Transverse colon (tissue), 4 donors: ENCODE data around the gene PPARGC1A. TPM values are rescaled to one million over a fixed set of nuclear protein-coding genes. Genes with fewer than 3 reads are reported as not detected.

Experiments used
- DNase-seq: peaks from one replicate; pipeline ENCODE4 v3.0.0-alpha.2; 2019
- H3K27ac ChIP-seq, 4 donors: fragments of 200-600 bp; sonication (generic); 2 replicates each; pipeline ENCODE4 v1.5.1; 2016 to 2018; ENCODE audit warnings: inconsistent platforms in 4 of 4
- H3K27me3 ChIP-seq: fragments of 200-600 bp; sonication (generic); 2 replicates; pipeline ENCODE4 v1.5.1; 2017; ENCODE audit warnings: inconsistent platforms
- H3K36me3 ChIP-seq, 4 donors: fragments of 200-600 bp; sonication (generic); 2 replicates each; pipeline ENCODE4 v1.5.1; 2017 to 2019; ENCODE audit warnings: inconsistent platforms in 4 of 4
- H3K4me1 ChIP-seq, 4 donors: fragments of 200-600 bp; sonication (generic); 2 replicates each; pipeline ENCODE4 v1.5.1; 2017 to 2020; ENCODE audit warnings: inconsistent platforms in 4 of 4
- H3K4me3 ChIP-seq, 4 donors: fragments of 200-600 bp; sonication (generic); 1 replicate in 1 of 4; 2 replicates in 3 of 4; pipeline versions ENCODE4 v1.5.1 to v1.6.1; 2017 to 2019; ENCODE audit warnings: inconsistent platforms in 4 of 4
- H3K9me3 ChIP-seq, 2 donors: fragments of 200-600 bp; sonication (generic); 2 replicates each; pipeline ENCODE4 v1.5.1; 2017 to 2019; ENCODE audit warnings: inconsistent platforms in 2 of 2
- CTCF ChIP-seq, 5 experiments: fragments of 200-600 bp in 3 of 5; fragments of 450-650 bp in 2 of 5; sonication (generic) in 3 of 5; IDR thresholded peaks; 1 replicate in 2 of 5; 2 replicates in 3 of 5; pipeline ENCODE4 v1.5.1; 2016 to 2017; ENCODE audit warnings: antibody characterized with exemption in 5 of 5, inconsistent platforms in 3 of 5, mild to moderate bottlenecking in 2 of 5, moderate library complexity in 1 of 5
- EP300 ChIP-seq: sonication (generic); formaldehyde crosslinking; IDR thresholded peaks from one replicate; pipeline ENCODE4 v1.6.1; 2017; ENCODE audit warnings: antibody characterized with exemption, low read depth
- POLR2A ChIP-seq: fragments of 450-650 bp; IDR thresholded peaks from one replicate; pipeline ENCODE4 v1.6.1; 2016; ENCODE audit warnings: antibody characterized with exemption, mild to moderate bottlenecking, moderate library complexity
- POLR2AphosphoS5 ChIP-seq, 3 donors: sonication (generic); formaldehyde crosslinking; IDR thresholded peaks; one replicate each; pipeline ENCODE4 v1.6.1; 2016; ENCODE audit warnings: antibody characterized with exemption in 3 of 3
- WGBS, 2 donors: methylation state at CpG; one replicate each; pipeline ENCODE4 v1.1.5; 2018; ENCODE audit warnings: low coverage in 1 of 2; 5-methylcytosine and 5-hydroxymethylcytosine counted together
- in situ Hi-C, 4 donors: fragments of 200-750 bp; cut with MboI; loops; one replicate each; pipeline versions ENCODE4 v1.15.0 to v1.15.1; 2017; ENCODE audit warnings: low sequenced_read_pairs in 3 of 4, low pct_ligation_motif_present in 1 of 4, low pct_unique_long_range_greater_than_20kb in 1 of 4
- intact Hi-C: fragments of 100-400 bp; cut with DNase I; formaldehyde crosslinking; loops from one replicate; pipeline ENCODE4 v1.15.1; 2023; ENCODE audit warnings: low total_unique reads
- total RNA-seq, 4 donors: library from RNA; depleted of rRNA; stranded (reverse); fragments of >200 nt; gene quantifications; one replicate each; pipeline ENCODE4 v1.1.0, GENCODE V29; 2016

Gene PPARGC1A
- total RNA-seq, 4 donors from 2014 or later: 63.7 to 4,431 (median 108) TPM

GRCh38 chr4:23881674-23882337 is 8.0 kb downstream of the PPARGC1A start:
- 63 to 66% methylated on average over 6 to 8 of the region's 8 CpGs for WGBS, 2 donors
- H3K27ac ChIP-seq: peak overlapping the region in 3 of 4 donors; percentile 46 to 86 (median 58)
- TF ChIP-seq EP300 (no peak), POLR2AphosphoS5 (IDR thresholded peaks at IDR 0.05) (no peak), CTCF (IDR thresholded peaks at IDR 0.05) (peak in 2 of 5 experiments; percentile 24 to 46)

GRCh38 chr4:23881052-23881501 is 8.8 kb downstream of the PPARGC1A start:
- TF ChIP-seq EP300 (no peak), CTCF (IDR thresholded peaks at IDR 0.05) (no peak), POLR2A (no peak), POLR2AphosphoS5 (IDR thresholded peaks at IDR 0.05) (no peak)
- no peak overlapping the region for H3K4me3 ChIP-seq
- peak overlapping the region; percentile 6 to 86 (median 52) for H3K27ac ChIP-seq
- no peaks in the 10 kb centered on the region for H3K36me3 ChIP-seq
- no peaks in the 10 kb centered on the region for H3K27me3 ChIP-seq
- in situ Hi-C loops: no loop called here
- peaks cover 16 to 67% (median 41%) of the 10 kb centered on the region in 4 donors for H3K4me1 ChIP-seq
- no peaks in the 10 kb centered on the region for H3K9me3 ChIP-seq
- intact Hi-C loops: no loop called here
- DNase-seq: no peak
- WGBS, 2 donors: 42 to 45% methylated on average over 3 to 5 of the region's 5 CpGs

More at GRCh38 chr4:23881674-23882337, 8.0 kb downstream of the PPARGC1A start:
- no peaks in the 10 kb centered on the region for H3K27me3 ChIP-seq
- in situ Hi-C loops: no loop called here
- peaks cover 13 to 60% (median 41%) of the 10 kb centered on the region in 4 donors for H3K4me1 ChIP-seq
- no peaks in the 10 kb centered on the region for H3K36me3 ChIP-seq
- H3K9me3 ChIP-seq: no peaks in the 10 kb centered on the region
- intact Hi-C loops: no loop called here
- no peak for DNase-seq
- no peak overlapping the region for H3K4me3 ChIP-seq

- in situ Hi-C loops: no loop called here
- TF ChIP-seq POLR2AphosphoS5 (IDR thresholded peaks at IDR 0.05) (peak; percentile 11 to 64 (median 37)), EP300 (no peak), CTCF (IDR thresholded peaks at IDR 0.05) (no peak)
- H3K27ac ChIP-seq: peak overlapping the region; percentile 71 to 86 (median 78)
Observed at GRCh38 chr4:23878912-23879732, 10.7 kb downstream of the PPARGC1A start.

GRCh38 chr4:23878246-23878891 is 11.5 kb downstream of the PPARGC1A start:
- Histone ChIP-seq H3K27ac (peak overlapping the region; percentile 71 to 86 (median 78)), H3K4me1 (peaks cover 33 to 85% (median 58%) of the 10 kb centered on the region in 4 donors), H3K36me3 (no peaks in the 10 kb centered on the region), H3K27me3 (no peaks in the 10 kb centered on the region), H3K9me3 (no peaks in the 10 kb centered on the region), H3K4me3 (peak overlapping the region in 1 of 4 donors; percentile 4)
- TF ChIP-seq POLR2A: no peak
- TF ChIP-seq CTCF (IDR thresholded peaks at IDR 0.05): peak in 1 of 5 experiments; percentile 46
- 16 to 38% methylated on average over 5 to 6 of the region's 6 CpGs for WGBS, 2 donors
- DNase-seq: no peak
- intact Hi-C loops: no loop called here
- in situ Hi-C loops: no loop called here

More at GRCh38 chr4:23878912-23879732, 10.7 kb downstream of the PPARGC1A start:
- intact Hi-C loops: no loop called here
- Histone ChIP-seq H3K36me3 (no peaks in the 10 kb centered on the region), H3K27me3 (no peaks in the 10 kb centered on the region), H3K4me1 (peaks cover 30 to 80% (median 52%) of the 10 kb centered on the region in 4 donors), H3K9me3 (no peaks in the 10 kb centered on the region), H3K4me3 (no peak overlapping the region)
- DNase-seq: no peak
- WGBS, 2 donors: 40 to 43% methylated on average over 7 of the region's 7 CpGs
